Measurements from ENCODE around the gene FAM114A1. TPM values are rescaled to one million over a fixed set of nuclear protein-coding genes. Genes with fewer than 3 reads are reported as not detected.
A peak's percentile ranks its signal among the peaks of the same experiment; 100 is the strongest.

The FAM114A1 gene
- total RNA-seq, 3 donors from 2014 or later (not counting 1 experiment from before 2014, with no cell fraction given) = 0.31 to 0.70 TPM; not detected in 1

GRCh38 chr4:38950734-38951133 lies 83.1 kb downstream of the FAM114A1 start:
- Mint-ChIP-seq H3K36me3 (no peaks in the 10 kb centered on the region), H3K4me3 (no peak overlapping the region), H3K27ac (peak overlapping the region in 1 of 2 donors; percentile 75), H3K9me3 (no peaks in the 10 kb centered on the region), H3K27me3 (ENCODE audit: low read depth in 2 of 2) (peaks cover 0 to 9% of the 10 kb centered on the region in 2 donors), H3K4me1 (peaks cover 0 to 11% of the 10 kb centered on the region in 2 donors)
- H3K36me3 ChIP-seq (ENCODE audit: control insufficient read depth, insufficient read depth, low read length) = no peaks in the 10 kb centered on the region
- 81% methylated on average over 5 of the region's 6 CpGs for WGBS (ENCODE audit: insufficient coverage)
- DNase-seq (no peak), ATAC-seq (no peak)
- no peak overlapping the region for H3K27ac ChIP-seq (ENCODE audit: low read length)
- no peaks in the 10 kb centered on the region for H3K4me1 ChIP-seq (ENCODE audit: control insufficient read depth, insufficient read depth, low read length)
- no peak for TF ChIP-seq CTCF (IDR thresholded peaks at IDR 0.05)
- H3K27me3 ChIP-seq (ENCODE audit: control insufficient read depth, insufficient read depth, low read length) = no peaks in the 10 kb centered on the region
- intact Hi-C loops (cut with micrococcal nuclease) = no loop called here
- no peak overlapping the region for H3K4me3 ChIP-seq (ENCODE audit: low read length)
- no peaks in the 10 kb centered on the region for H3K9me3 ChIP-seq (ENCODE audit: control insufficient read depth, insufficient read depth, low read length)

DNA sequence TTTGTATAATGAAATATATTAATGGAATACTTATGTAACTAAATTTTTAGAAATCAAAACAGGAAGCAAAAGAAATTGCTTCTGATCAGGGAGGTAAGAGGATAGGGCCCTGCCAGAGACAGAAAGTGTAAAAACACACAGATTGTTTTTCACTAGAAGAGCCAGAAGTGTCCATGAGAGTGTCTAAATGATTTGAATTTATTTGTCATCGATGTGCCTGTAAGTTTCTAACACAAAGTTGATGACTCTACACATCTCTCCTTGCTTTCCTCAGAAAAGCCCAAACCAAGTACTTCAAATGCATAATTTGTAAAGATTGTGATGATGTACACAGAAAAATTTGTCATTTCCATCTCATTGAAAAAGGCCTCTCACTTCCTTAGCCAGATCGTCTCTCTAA lies 84.0 kb downstream of the FAM114A1 start:
- no peak for TF ChIP-seq CTCF (IDR thresholded peaks at IDR 0.05)
- Mint-ChIP-seq H3K4me1 (peaks cover 0 to 11% of the 10 kb centered on the region in 2 donors), H3K4me3 (no peak overlapping the region), H3K27ac (no peak overlapping the region), H3K36me3 (no peaks in the 10 kb centered on the region), H3K9me3 (no peaks in the 10 kb centered on the region), H3K27me3 (ENCODE audit: low read depth in 2 of 2) (peaks cover 0 to 9% of the 10 kb centered on the region in 2 donors)
- no peaks in the 10 kb centered on the region for H3K36me3 ChIP-seq (ENCODE audit: control insufficient read depth, insufficient read depth, low read length)
- H3K27me3 ChIP-seq (ENCODE audit: control insufficient read depth, insufficient read depth, low read length) = no peaks in the 10 kb centered on the region
- H3K4me3 ChIP-seq (ENCODE audit: low read length) = no peak overlapping the region
- intact Hi-C loops (cut with micrococcal nuclease) = no loop called here
- no peak overlapping the region for H3K27ac ChIP-seq (ENCODE audit: low read length)
- WGBS (ENCODE audit: insufficient coverage) = 91% methylated on average over 1 of the region's 2 CpGs
- H3K4me1 ChIP-seq (ENCODE audit: control insufficient read depth, insufficient read depth, low read length) = no peaks in the 10 kb centered on the region
- DNase-seq (no peak), ATAC-seq (no peak)
- no peaks in the 10 kb centered on the region for H3K9me3 ChIP-seq (ENCODE audit: control insufficient read depth, insufficient read depth, low read length)

- no peak for ATAC-seq
- Histone ChIP-seq H3K27me3 (ENCODE audit: control insufficient read depth, insufficient read depth, low read length) (no peaks in the 10 kb centered on the region), H3K27ac (ENCODE audit: low read length) (no peak overlapping the region), H3K9me3 (ENCODE audit: control insufficient read depth, insufficient read depth, low read length) (no peaks in the 10 kb centered on the region), H3K4me3 (ENCODE audit: low read length) (no peak overlapping the region), H3K4me1 (ENCODE audit: control insufficient read depth, insufficient read depth, low read length) (no peaks in the 10 kb centered on the region), H3K36me3 (ENCODE audit: control insufficient read depth, insufficient read depth, low read length) (no peaks in the 10 kb centered on the region)
- no peak overlapping the region for H3K4me3 Mint-ChIP-seq
- no peak overlapping the region for H3K27ac Mint-ChIP-seq
- H3K4me1 Mint-ChIP-seq = peaks cover 0 to 11% of the 10 kb centered on the region in 2 donors
- intact Hi-C loops (cut with micrococcal nuclease) = no loop called here
- no peak for TF ChIP-seq CTCF (IDR thresholded peaks at IDR 0.05)
- WGBS (ENCODE audit: insufficient coverage) = 100% methylated on average over 1 of the region's 1 CpG
- no peaks in the 10 kb centered on the region for H3K36me3 Mint-ChIP-seq
- no peaks in the 10 kb centered on the region for H3K9me3 Mint-ChIP-seq
- no peak for DNase-seq
- peaks cover 0 to 9% of the 10 kb centered on the region in 2 donors for H3K27me3 Mint-ChIP-seq (ENCODE audit: low read depth in 2 of 2)
Measured at GRCh38 chr4:38952017-38952416, 84.4 kb downstream of the FAM114A1 start.

- Histone ChIP-seq H3K9me3 (ENCODE audit: control insufficient read depth, insufficient read depth, low read length) (no peaks in the 10 kb centered on the region), H3K4me1 (ENCODE audit: control insufficient read depth, insufficient read depth, low read length) (no peaks in the 10 kb centered on the region), H3K27me3 (ENCODE audit: control insufficient read depth, insufficient read depth, low read length) (no peaks in the 10 kb centered on the region), H3K27ac (ENCODE audit: low read length) (no peak overlapping the region), H3K36me3 (ENCODE audit: control insufficient read depth, insufficient read depth, low read length) (no peaks in the 10 kb centered on the region), H3K4me3 (ENCODE audit: low read length) (no peak overlapping the region)
- Mint-ChIP-seq H3K4me1 (peaks cover 0 to 2% of the 10 kb centered on the region in 2 donors), H3K27ac (no peak overlapping the region), H3K36me3 (no peaks in the 10 kb centered on the region), H3K4me3 (no peak overlapping the region), H3K27me3 (ENCODE audit: low read depth in 2 of 2) (peaks cover 0 to 9% of the 10 kb centered on the region in 2 donors), H3K9me3 (no peaks in the 10 kb centered on the region)
- intact Hi-C loops (cut with micrococcal nuclease) = no loop called here
- DNase-seq (no peak), ATAC-seq (no peak)
- TF ChIP-seq CTCF (IDR thresholded peaks at IDR 0.05) = no peak
Measured at GRCh38 chr4:38954727-38955126, 87.1 kb downstream of the FAM114A1 start.

Measured in natural killer cell (primary cell).